CD14-positive monocyte (primary cell): Measurements from ENCODE around the gene EGFR. TPM values are rescaled to one million over a fixed set of nuclear protein-coding genes. Genes with fewer than 3 reads are reported as not detected.

Source experiments
- DNase-seq, 3 donors: peaks; one replicate each; pipeline ENCODE4 v3.0.0-alpha.2; 2011 to 2022
- H2AFZ ChIP-seq: 2 replicates; pipeline ENCODE4 v1.6.0; 2012; ENCODE audit warnings: mild to moderate bottlenecking, low read depth, low read length, inconsistent platforms; ENCODE audit not compliant: insufficient read depth, poor library complexity, severe bottlenecking
- H3K27ac ChIP-seq, 2 donors: 1 replicate in 1 of 2; 2 replicates in 1 of 2; pipeline ENCODE4 v1.5.1; 2012 to 2013; ENCODE audit warnings: low read length in 2 of 2, control low read depth in 1 of 2, inconsistent platforms in 1 of 2, low read depth in 1 of 2, mild to moderate bottlenecking in 1 of 2
- H3K27me3 ChIP-seq, 2 donors: one replicate each; pipeline versions ENCODE4 v1.6.0 to v1.6.1; 2011 to 2013; ENCODE audit warnings: low read length in 2 of 2; ENCODE audit not compliant: control insufficient read depth in 2 of 2, insufficient read depth in 2 of 2
- H3K36me3 ChIP-seq, 2 donors: replicated peaks in 1 of 2; 1 replicate in 1 of 2; 2 replicates in 1 of 2; pipeline versions ENCODE4 v1.5.1 to v1.6.1; 2012 to 2013; ENCODE audit warnings: low read length in 2 of 2, control low read depth in 1 of 2, inconsistent platforms in 1 of 2, mild to moderate bottlenecking in 1 of 2; ENCODE audit not compliant: insufficient read depth in 2 of 2, control insufficient read depth in 1 of 2
- H3K4me1 ChIP-seq, 2 donors: 1 replicate in 1 of 2; 2 replicates in 1 of 2; pipeline versions ENCODE4 v1.5.1 to v1.6.1; 2012 to 2013; ENCODE audit warnings: low read length in 2 of 2, control low read depth in 1 of 2, inconsistent platforms in 1 of 2, mild to moderate bottlenecking in 1 of 2, moderate library complexity in 1 of 2; ENCODE audit not compliant: insufficient read depth in 2 of 2, control insufficient read depth in 1 of 2
- H3K4me2 ChIP-seq: replicated peaks from 2 replicates; pipeline ENCODE3; 2012; ENCODE audit warnings: low read length, moderate library complexity, mild to moderate bottlenecking; ENCODE audit not compliant: poor library complexity, severe bottlenecking; ENCODE audit errors: extremely low read depth
- H3K4me3 ChIP-seq, 3 experiments: fragments of 200-600 bp in 1 of 3; sonication (generic) in 1 of 3; replicated peaks in 1 of 3; 1 replicate in 2 of 3; 2 replicates in 1 of 3; pipeline ENCODE4 v1.5.1; 2011 to 2013; ENCODE audit warnings: low read length in 3 of 3, mild to moderate bottlenecking in 3 of 3, control low read depth in 2 of 3, low read depth in 2 of 3, inconsistent platforms in 1 of 3, moderate library complexity in 1 of 3
- H3K79me2 ChIP-seq: 2 replicates; pipeline ENCODE4 v1.6.0; 2012; ENCODE audit warnings: mild to moderate bottlenecking, control low read depth, inconsistent platforms, low read length, moderate library complexity; ENCODE audit not compliant: insufficient read depth
- H3K9ac ChIP-seq: 2 replicates; pipeline ENCODE4 v1.6.0; 2017; ENCODE audit warnings: low read length, mild to moderate bottlenecking; ENCODE audit not compliant: insufficient read depth, poor library complexity, severe bottlenecking
- H3K9me3 ChIP-seq, 2 donors: replicated peaks in 1 of 2; 1 replicate in 1 of 2; 2 replicates in 1 of 2; pipeline versions ENCODE4 v1.5.1 to v1.6.1; 2012 to 2013; ENCODE audit warnings: low read length in 2 of 2, control low read depth in 1 of 2; ENCODE audit not compliant: control insufficient read depth in 1 of 2, insufficient read depth in 1 of 2
- H4K20me1 ChIP-seq: 2 replicates; pipeline ENCODE4 v1.6.0; 2012; ENCODE audit warnings: mild to moderate bottlenecking, low read length, control low read depth, moderate library complexity; ENCODE audit not compliant: insufficient read depth
- H3K27ac Mint-ChIP-seq, 7 donors: one replicate each; pipeline ENCODE4 v1.8.0; 2020; ENCODE audit warnings: mild to moderate bottlenecking in 7 of 7, mixed read lengths in 7 of 7, moderate library complexity in 6 of 7, inconsistent platforms in 2 of 7
- H3K27me3 Mint-ChIP-seq, 3 donors: one replicate each; pipeline ENCODE4 v1.8.0; 2021 to 2022; ENCODE audit warnings: low read depth in 3 of 3, mild to moderate bottlenecking in 3 of 3, mixed read lengths in 3 of 3, moderate library complexity in 3 of 3, inconsistent platforms in 1 of 3
- H3K36me3 Mint-ChIP-seq, 2 donors: one replicate each; pipeline ENCODE4 v1.8.0; 2020; ENCODE audit warnings: mixed read lengths in 2 of 2, inconsistent platforms in 1 of 2, mild to moderate bottlenecking in 1 of 2
- H3K4me1 Mint-ChIP-seq: one replicate; pipeline ENCODE4 v1.8.0; 2020; ENCODE audit warnings: mild to moderate bottlenecking, mixed read lengths
- H3K4me3 Mint-ChIP-seq, 2 donors: one replicate each; pipeline ENCODE4 v1.8.0; 2020; ENCODE audit warnings: mild to moderate bottlenecking in 2 of 2, mixed read lengths in 2 of 2, moderate library complexity in 1 of 2
- H3K9me3 Mint-ChIP-seq, 7 donors: one replicate each; pipeline ENCODE4 v1.8.0; 2020 to 2022; ENCODE audit warnings: mixed read lengths in 7 of 7, mild to moderate bottlenecking in 6 of 7, moderate library complexity in 6 of 7, inconsistent platforms in 2 of 7
- CTCF ChIP-seq: fragments of 200-600 bp; IDR thresholded peaks from one replicate; pipeline ENCODE4 v1.8.0; 2022; ENCODE audit warnings: antibody characterized with exemption, mild to moderate bottlenecking
- WGBS: methylation state at CpG from one replicate; pipeline ENCODE4 v1.1.5; 2013; ENCODE audit warnings: missing lambda C conversion rate; ENCODE audit not compliant: insufficient coverage; 5-methylcytosine and 5-hydroxymethylcytosine counted together
- intact Hi-C, 2 donors: fragments of 100-400 bp; cut with micrococcal nuclease; formaldehyde crosslinking; loops; one replicate each; pipeline versions ENCODE4 v1.15.0 to v1.15.1; 2023
- polyA plus RNA-seq, 3 donors: library from polyadenylated mRNA; depleted of rRNA in 1 of 3; unstranded in 2 of 3; stranded (reverse) in 1 of 3; fragments of 300-500 nt in 2 of 3; fragments of >200 nt in 1 of 3; fragmentation: Illumina TruSeq in 2 of 3; gene quantifications; 1 replicate in 2 of 3; 2 replicates in 1 of 3; pipeline ENCODE4 v1.2.3, GENCODE V29; 2012 to 2021

The EGFR gene
- polyA plus RNA-seq, 3 donors, result not detected

- 91% methylated on average over 13 of the region's 19 CpGs for WGBS
- H3K27ac ChIP-seq, result no peak overlapping the region
- no peak overlapping the region for H2AFZ ChIP-seq
- no peaks in the 10 kb centered on the region for H3K4me1 ChIP-seq
- TF ChIP-seq CTCF, result no peak
- intact Hi-C loops, result no loop called here
- H3K4me3 Mint-ChIP-seq, result no peak overlapping the region
- no peak overlapping the region for H3K27ac Mint-ChIP-seq
- no peak overlapping the region for H3K4me3 ChIP-seq
- no peaks in the 10 kb centered on the region for H4K20me1 ChIP-seq
- no peak for DNase-seq
- no peaks in the 10 kb centered on the region for H3K36me3 ChIP-seq
- no peak overlapping the region for H3K9ac ChIP-seq
- H3K79me2 ChIP-seq, result no peaks in the 10 kb centered on the region
- H3K27me3 ChIP-seq, result no peaks in the 10 kb centered on the region
- peaks cover 0 to 5% (median 1%) of the 10 kb centered on the region in 3 donors for H3K27me3 Mint-ChIP-seq
- H3K4me1 Mint-ChIP-seq, result no peaks in the 10 kb centered on the region
- H3K36me3 Mint-ChIP-seq, result no peaks in the 10 kb centered on the region
- H3K9me3 Mint-ChIP-seq, result peaks cover 0 to 3% (median 0%) of the 10 kb centered on the region in 7 donors
- no peak overlapping the region for H3K4me2 ChIP-seq
- H3K9me3 ChIP-seq, result no peaks in the 10 kb centered on the region
Observed at GRCh38 chr7:55180963-55181542, 162.2 kb downstream of the EGFR start.

- no peak overlapping the region for H3K9ac ChIP-seq
- H4K20me1 ChIP-seq, result no peaks in the 10 kb centered on the region
- no peak overlapping the region for H3K27ac ChIP-seq
- no peaks in the 10 kb centered on the region for H3K4me1 ChIP-seq
- intact Hi-C loops, result no loop called here
- no peak overlapping the region for H3K27ac Mint-ChIP-seq
- no peak for DNase-seq
- H2AFZ ChIP-seq, result no peak overlapping the region
- TF ChIP-seq CTCF, result no peak
- H3K4me3 ChIP-seq, result no peak overlapping the region
- peaks cover 1 to 5% (median 1%) of the 10 kb centered on the region in 3 donors for H3K27me3 Mint-ChIP-seq
- H3K36me3 Mint-ChIP-seq, result no peaks in the 10 kb centered on the region
- no peaks in the 10 kb centered on the region for H3K79me2 ChIP-seq
- 93% methylated on average over 4 of the region's 4 CpGs for WGBS
- no peaks in the 10 kb centered on the region for H3K27me3 ChIP-seq
- no peaks in the 10 kb centered on the region for H3K9me3 ChIP-seq
- peaks cover 0 to 3% (median 0%) of the 10 kb centered on the region in 7 donors for H3K9me3 Mint-ChIP-seq
- H3K4me2 ChIP-seq, result no peak overlapping the region
- no peak overlapping the region for H3K4me3 Mint-ChIP-seq
- no peaks in the 10 kb centered on the region for H3K36me3 ChIP-seq
- H3K4me1 Mint-ChIP-seq, result no peaks in the 10 kb centered on the region
Observed at GRCh38 chr7:55181762-55182161, 162.9 kb downstream of the EGFR start.
